HG03280 (cell line): ENCODE data around the gene FUT8.
"Not testable (repeated sequence)": the region's sequence is repeated elsewhere in the genome, so short reads cannot be mapped to it uniquely, and the experiment has no call there.

Source experiments
- ATAC-seq: cut with Tn5 transposase; IDR thresholded peaks from one replicate; pipeline ENCODE4 v1.9.1; 2021; ENCODE audit warnings: mild to moderate bottlenecking, moderate library complexity; ENCODE audit not compliant: unreplicated experiment

Gene FUT8

GRCh38 chr14:65604936-65605335 lies 192.4 kb downstream of the FUT8 start:
- no peak for ATAC-seq

GRCh38 chr14:65606460-65606859 lies 193.9 kb downstream of the FUT8 start:
- no peak for ATAC-seq

- ATAC-seq, result no peak
Observed at GRCh38 chr14:65613131-65613650, 200.7 kb downstream of the FUT8 start.

- no peak for ATAC-seq
Observed at GRCh38 chr14:65618996-65619395, 206.5 kb downstream of the FUT8 start.

GRCh38 chr14:65620195-65620594 lies 207.7 kb downstream of the FUT8 start:
- ATAC-seq, result no peak

GRCh38 chr14:65622703-65623102 lies 210.2 kb downstream of the FUT8 start:
- no peak for ATAC-seq

- ATAC-seq, result no peak
Observed at GRCh38 chr14:65623759-65624158, 211.2 kb downstream of the FUT8 start.

- no peak for ATAC-seq
Observed at GRCh38 chr14:65627315-65627714, 214.8 kb downstream of the FUT8 start.

- no peak for ATAC-seq
Observed at GRCh38 chr14:65628664-65629063, 216.1 kb downstream of the FUT8 start.

- ATAC-seq, result no peak
Observed at GRCh38 chr14:65631040-65631439, 218.5 kb downstream of the FUT8 start.

- no peak for ATAC-seq
Observed at GRCh38 chr14:65632487-65632886, 220.0 kb downstream of the FUT8 start.

- not testable (repeated sequence) for ATAC-seq
Observed at GRCh38 chr14:65633666-65634065, 221.1 kb downstream of the FUT8 start.

- no peak for ATAC-seq
Observed at GRCh38 chr14:65637780-65638179, 225.2 kb downstream of the FUT8 start.

GRCh38 chr14:65639216-65639615 lies 226.7 kb downstream of the FUT8 start:
- no peak for ATAC-seq

- ATAC-seq, result no peak
Observed at GRCh38 chr14:65650826-65651225, 238.3 kb downstream of the FUT8 start.

GRCh38 chr14:65656554-65656953 lies 244.0 kb downstream of the FUT8 start:
- no peak for ATAC-seq

- no peak for ATAC-seq
Observed at GRCh38 chr14:65658202-65658601, 245.7 kb downstream of the FUT8 start.

- ATAC-seq, result no peak
Observed at GRCh38 chr14:65661865-65662264, 249.3 kb downstream of the FUT8 start.

GRCh38 chr14:65664436-65664835 lies 251.9 kb downstream of the FUT8 start:
- ATAC-seq, result no peak

GRCh38 chr14:65676361-65677014 lies 264.0 kb downstream of the FUT8 start:
- ATAC-seq, result no peak

GRCh38 chr14:65685572-65685971 lies 273.0 kb downstream of the FUT8 start:
- no peak for ATAC-seq

GRCh38 chr14:65686761-65687160 lies 274.2 kb downstream of the FUT8 start:
- no peak for ATAC-seq

GRCh38 chr14:65689070-65689469 lies 276.5 kb downstream of the FUT8 start:
- no peak for ATAC-seq
